Measurements from ENCODE around the gene CARM1. TPM values are rescaled to one million over a fixed set of nuclear protein-coding genes. Genes with fewer than 3 reads are reported as not detected.

The CARM1 gene
- total RNA-seq, 1 experiment from 2014 or later = 63.7 TPM

DNA sequence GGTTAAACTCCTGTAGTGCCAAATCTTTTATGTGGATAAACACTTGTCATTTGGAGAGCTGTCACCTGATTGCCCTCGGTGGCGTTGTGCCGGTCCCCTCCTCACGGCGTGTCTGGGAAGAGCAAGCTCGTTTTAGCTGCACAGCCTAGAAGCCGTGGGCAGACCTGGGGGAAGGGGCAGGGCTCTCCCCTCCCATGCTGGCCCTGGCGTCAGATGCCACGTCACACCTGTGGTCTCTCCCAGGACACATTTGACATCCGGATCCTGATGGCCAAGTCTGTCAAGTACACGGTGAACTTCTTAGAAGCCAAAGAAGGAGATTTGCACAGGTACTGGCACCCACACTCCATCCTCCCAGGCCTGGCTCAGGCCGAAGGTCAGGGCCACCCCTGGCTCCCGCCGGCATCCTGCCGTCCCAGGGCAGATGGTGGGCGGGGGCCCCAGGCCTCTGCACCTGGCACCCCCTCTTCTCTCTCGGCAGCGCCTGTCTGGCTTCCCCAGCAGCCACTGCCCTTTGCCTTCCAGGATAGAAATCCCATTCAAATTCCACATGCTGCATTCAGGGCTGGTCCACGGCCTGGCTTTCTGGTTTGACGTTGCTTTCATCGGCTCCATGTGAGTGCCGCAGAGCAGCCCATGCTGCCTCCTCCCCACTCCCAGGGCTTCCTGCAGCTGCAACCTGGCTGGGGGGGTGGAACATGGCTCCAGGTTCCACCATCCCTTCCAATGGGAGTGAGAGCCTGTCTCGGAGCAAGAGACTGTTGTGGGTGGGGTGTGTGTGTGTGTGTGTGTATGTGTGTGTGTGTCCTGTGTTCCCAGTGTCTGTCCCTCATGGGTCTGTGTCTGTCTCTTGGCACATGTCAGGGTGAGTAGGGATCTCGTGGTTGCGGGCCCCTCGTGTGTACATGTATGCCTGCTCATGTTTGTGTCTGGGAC is 48.3 kb downstream of the CARM1 start:
- POLR2A ChIA-PET (ENCODE audit: unreplicated experiment) = no interaction called here
- Histone ChIP-seq H3K27ac (no peak overlapping the region), H4K20me1 (ENCODE audit: insufficient read depth) (0 out of 2 replicates have a peak, but pooled peaks cover 8% of the 10 kb centered on the region), H3K27me3 (ENCODE audit: insufficient read depth, low read depth) (no peaks in the 10 kb centered on the region), H3F3A (ENCODE audit: insufficient read depth, low read depth) (peaks cover 49% of the 10 kb centered on the region), H3K79me2 (ENCODE audit: low read depth) (no peaks in the 10 kb centered on the region), H3K9me2 (ENCODE audit: insufficient read depth) (no peaks in the 10 kb centered on the region), H3K4me2 (no peak overlapping the region), H3K4me1 (replicated peaks; ENCODE audit: insufficient read depth) (peaks cover 12% of the 10 kb centered on the region; the same call in 1 of the 2 replicates), H3K4me3 (no peak overlapping the region), H3K9me3 (ENCODE audit: insufficient read depth, low read depth) (no peaks in the 10 kb centered on the region), H2AFZ (no peak overlapping the region), H3K36me3 (ENCODE audit: low read depth) (peaks cover 4% of the 10 kb centered on the region; the same call in 1 of the 2 replicates)
- no TSS peak for BruUV-seq (replicated peaks)
- peak in 1 of 2 experiments; percentile 22 for DNase-seq
- TF ChIP-seq CTCF (conservative IDR thresholded peaks at IDR 0.05) (no peak), EZH2 (IDR thresholded peaks at IDR 0.05; ENCODE audit: low read depth) (no peak)
- intact Hi-C loops (cut with micrococcal nuclease; ENCODE audit: unreplicated experiment) = no loop called here
- CTCF ChIA-PET = interaction anchor here (0.5 to 0.6 kb wide), 2 partner anchors 7 to 343 kb away, joined by 4 to 5 read pairs; no protein-coding TSS in a partner anchor

DNA sequence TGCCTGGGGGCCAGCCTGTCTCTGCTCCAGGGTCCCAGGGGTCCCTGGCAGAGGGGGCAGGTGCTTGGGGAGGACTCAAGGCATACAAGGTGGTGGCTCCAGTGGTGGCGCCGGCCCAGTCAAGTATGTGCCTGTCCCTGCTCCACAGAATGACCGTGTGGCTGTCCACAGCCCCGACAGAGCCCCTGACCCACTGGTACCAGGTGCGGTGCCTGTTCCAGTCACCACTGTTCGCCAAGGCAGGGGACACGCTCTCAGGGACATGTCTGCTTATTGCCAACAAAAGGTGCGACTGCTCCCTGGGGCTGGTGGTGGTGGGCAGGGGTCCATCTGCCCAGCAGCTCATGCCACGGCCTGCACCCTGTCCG is 48.9 kb downstream of the CARM1 start:
- no peak for TF ChIP-seq CTCF (conservative IDR thresholded peaks at IDR 0.05)
- no peak for TF ChIP-seq EZH2 (IDR thresholded peaks at IDR 0.05; ENCODE audit: low read depth)
- H3K79me2 ChIP-seq (ENCODE audit: low read depth) = no peaks in the 10 kb centered on the region
- no peaks in the 10 kb centered on the region for H3K9me3 ChIP-seq (ENCODE audit: insufficient read depth, low read depth)
- BruUV-seq (replicated peaks) = no TSS peak
- POLR2A ChIA-PET (ENCODE audit: unreplicated experiment) = no interaction called here
- H3K4me2 ChIP-seq = no peak overlapping the region
- H2AFZ ChIP-seq = no peak overlapping the region
- intact Hi-C loops (cut with micrococcal nuclease; ENCODE audit: unreplicated experiment) = no loop called here
- H3K27me3 ChIP-seq (ENCODE audit: insufficient read depth, low read depth) = no peaks in the 10 kb centered on the region
- H3K4me3 ChIP-seq = no peak overlapping the region
- 0 out of 2 replicates have a peak, but pooled peaks cover 8% of the 10 kb centered on the region for H4K20me1 ChIP-seq (ENCODE audit: insufficient read depth)
- H3K9me2 ChIP-seq (ENCODE audit: insufficient read depth) = no peaks in the 10 kb centered on the region
- no peak overlapping the region for H3K27ac ChIP-seq
- peaks cover 49% of the 10 kb centered on the region for H3F3A ChIP-seq (ENCODE audit: insufficient read depth, low read depth)
- CTCF ChIA-PET = interaction anchor here (0.5 kb wide), 1 partner anchor 8 kb away, joined by 4 read pairs; no protein-coding TSS in a partner anchor
- no peak for DNase-seq
- H3K4me1 ChIP-seq (replicated peaks; ENCODE audit: insufficient read depth) = peaks cover 7% of the 10 kb centered on the region; the same call in 1 of the 2 replicates
- H3K36me3 ChIP-seq (ENCODE audit: low read depth) = peaks cover 4% of the 10 kb centered on the region; the same call in 1 of the 2 replicates

- H3K79me2 ChIP-seq (ENCODE audit: low read depth) = no peaks in the 10 kb centered on the region
- peaks cover 2% of the 10 kb centered on the region; the same call in 1 of the 2 replicates for H3K4me1 ChIP-seq (replicated peaks; ENCODE audit: insufficient read depth)
- ChIA-PET POLR2A (ENCODE audit: unreplicated experiment) (no interaction called here), CTCF (no interaction called here)
- H3F3A ChIP-seq (ENCODE audit: insufficient read depth, low read depth) = peaks cover 46% of the 10 kb centered on the region
- H3K9me2 ChIP-seq (ENCODE audit: insufficient read depth) = no peaks in the 10 kb centered on the region
- H3K36me3 ChIP-seq (ENCODE audit: low read depth) = peaks cover 4% of the 10 kb centered on the region; the same call in 1 of the 2 replicates
- no peak overlapping the region for H3K4me3 ChIP-seq
- H2AFZ ChIP-seq = no peak overlapping the region
- H3K27me3 ChIP-seq (ENCODE audit: insufficient read depth, low read depth) = no peaks in the 10 kb centered on the region
- no TSS peak for BruUV-seq (replicated peaks)
- DNase-seq = no peak
- intact Hi-C loops (cut with micrococcal nuclease; ENCODE audit: unreplicated experiment) = no loop called here
- H4K20me1 ChIP-seq (ENCODE audit: insufficient read depth) = 0 out of 2 replicates have a peak, but pooled peaks cover 8% of the 10 kb centered on the region
- TF ChIP-seq CTCF (conservative IDR thresholded peaks at IDR 0.05) = no peak
- no peak for TF ChIP-seq EZH2 (IDR thresholded peaks at IDR 0.05; ENCODE audit: low read depth)
- no peak overlapping the region for H3K27ac ChIP-seq
- H3K9me3 ChIP-seq (ENCODE audit: insufficient read depth, low read depth) = no peaks in the 10 kb centered on the region
- H3K4me2 ChIP-seq = no peak overlapping the region
Measured at GRCh38 chr19:10920781-10921180, 49.4 kb downstream of the CARM1 start.
